Neural crest cell (in vitro differentiated cells): ENCODE measurements around the gene TMEM147. TPM values are rescaled to one million over a fixed set of nuclear protein-coding genes. Genes with fewer than 3 reads are reported as not detected.

ENCODE experiments used
- DNase-seq: peaks from one replicate; pipeline ENCODE4 v3.0.0; 2021; ENCODE audit warnings: low read depth, mixed read lengths, low spot score
- H3K27ac Mint-ChIP-seq: one replicate; pipeline ENCODE4 v1.8.0; 2021; ENCODE audit warnings: mild to moderate bottlenecking, mixed read lengths; ENCODE audit not compliant: unreplicated experiment
- H3K27me3 Mint-ChIP-seq: 2 replicates; pipeline ENCODE4 v1.8.0; 2021; ENCODE audit warnings: low read depth, mild to moderate bottlenecking, mixed read lengths
- H3K36me3 Mint-ChIP-seq: 2 replicates; pipeline ENCODE4 v1.8.0; 2021; ENCODE audit warnings: low read depth, mild to moderate bottlenecking, mixed read lengths
- H3K4me1 Mint-ChIP-seq: 2 replicates; pipeline ENCODE4 v1.8.0; 2021; ENCODE audit warnings: mixed read lengths
- H3K4me3 Mint-ChIP-seq: one replicate; pipeline ENCODE4 v1.8.0; 2021; ENCODE audit warnings: mild to moderate bottlenecking, mixed read lengths
- H3K9me3 Mint-ChIP-seq: 2 replicates; pipeline ENCODE4 v1.8.0; 2021; ENCODE audit warnings: mixed read lengths
- CTCF ChIP-seq: fragments of 200-600 bp; sonication (generic); conservative IDR thresholded peaks from 2 replicates; pipeline ENCODE4 v1.5.0; 2021; ENCODE audit warnings: antibody characterized with exemption, mild to moderate bottlenecking
- total RNA-seq: library from RNA; stranded (reverse); gene quantifications from 2 replicates; pipeline ENCODE4 v1.2.1, GENCODE V29; 2021

The TMEM147 gene
- total RNA-seq, 1 donor from 2014 or later = 105 TPM

- Mint-ChIP-seq H3K36me3 (no peaks in the 10 kb centered on the region), H3K27me3 (peaks cover 41% of the 10 kb centered on the region), H3K4me3 (no peak overlapping the region), H3K9me3 (no peaks in the 10 kb centered on the region), H3K4me1 (no peaks in the 10 kb centered on the region), H3K27ac (no peak overlapping the region)
- DNase-seq = no peak
- no peak for TF ChIP-seq CTCF
Measured at GRCh38 chr19:35501684-35502083, 43.7 kb upstream of the TMEM147 start.

- DNase-seq = no peak
- Mint-ChIP-seq H3K27me3 (peaks cover 51% of the 10 kb centered on the region), H3K4me3 (no peak overlapping the region), H3K36me3 (no peaks in the 10 kb centered on the region), H3K4me1 (no peaks in the 10 kb centered on the region), H3K27ac (no peak overlapping the region), H3K9me3 (no peaks in the 10 kb centered on the region)
- no peak for TF ChIP-seq CTCF
Measured at GRCh38 chr19:35502751-35503150, 42.7 kb upstream of the TMEM147 start.

GRCh38 chr19:35506011-35506410 is 39.4 kb upstream of the TMEM147 start:
- H3K27me3 Mint-ChIP-seq = peaks cover 78% of the 10 kb centered on the region
- no peak for TF ChIP-seq CTCF
- no peaks in the 10 kb centered on the region for H3K36me3 Mint-ChIP-seq
- no peaks in the 10 kb centered on the region for H3K4me1 Mint-ChIP-seq
- no peaks in the 10 kb centered on the region for H3K9me3 Mint-ChIP-seq
- H3K27ac Mint-ChIP-seq = no peak overlapping the region
- no peak for DNase-seq
- no peak overlapping the region for H3K4me3 Mint-ChIP-seq

GRCh38 chr19:35507561-35507960 is 37.9 kb upstream of the TMEM147 start:
- TF ChIP-seq CTCF = no peak
- Mint-ChIP-seq H3K27me3 (peaks cover 92% of the 10 kb centered on the region), H3K36me3 (no peaks in the 10 kb centered on the region), H3K4me3 (no peak overlapping the region), H3K4me1 (no peaks in the 10 kb centered on the region), H3K27ac (no peak overlapping the region), H3K9me3 (no peaks in the 10 kb centered on the region)
- DNase-seq = no peak

GRCh38 chr19:35508129-35508528 is 37.3 kb upstream of the TMEM147 start:
- H3K4me1 Mint-ChIP-seq = no peaks in the 10 kb centered on the region
- no peaks in the 10 kb centered on the region for H3K36me3 Mint-ChIP-seq
- H3K27ac Mint-ChIP-seq = no peak overlapping the region
- peaks cover 92% of the 10 kb centered on the region for H3K27me3 Mint-ChIP-seq
- no peaks in the 10 kb centered on the region for H3K9me3 Mint-ChIP-seq
- no peak overlapping the region for H3K4me3 Mint-ChIP-seq
- DNase-seq = no peak
- no peak for TF ChIP-seq CTCF
